HepG2 (cell line): Measurements from ENCODE around the gene CCDC126. TPM values are rescaled to one million over a fixed set of nuclear protein-coding genes. Genes with fewer than 3 reads are reported as not detected.
A peak's percentile ranks its signal among the peaks of the same experiment; 100 is the strongest.

Experiments
- ADNP ChIP-seq: sonication (generic); formaldehyde crosslinking; IDR thresholded peaks from 2 replicates; pipeline ENCODE4 v1.4.0; 2020; ENCODE audit warnings: missing genetic modification reagents
- DZIP1 ChIP-seq: sonication (generic); formaldehyde crosslinking; IDR thresholded peaks from 2 replicates; pipeline ENCODE4 v1.5.0; 2020; ENCODE audit warnings: mild to moderate bottlenecking, missing genetic modification reagents
- E2F5 ChIP-seq: sonication (generic); formaldehyde crosslinking; conservative IDR thresholded peaks from 2 replicates; pipeline ENCODE4 v1.4.0; 2020; ENCODE audit warnings: missing genetic modification reagents
- FOXC1 ChIP-seq: sonication (generic); formaldehyde crosslinking; IDR thresholded peaks from 2 replicates; pipeline ENCODE4 v1.8.0; 2022; ENCODE audit warnings: mild to moderate bottlenecking, missing genetic modification reagents, borderline replicate concordance
- HDAC2 ChIP-seq: sonication (generic); formaldehyde crosslinking; IDR thresholded peaks from 2 replicates; pipeline ENCODE4 v1.4.0; 2020; ENCODE audit warnings: missing genetic modification reagents
- POGZ ChIP-seq: sonication (generic); formaldehyde crosslinking; IDR thresholded peaks from 2 replicates; pipeline ENCODE4 v1.4.0; 2020; ENCODE audit warnings: mild to moderate bottlenecking, missing genetic modification reagents
- SALL1 ChIP-seq: sonication (generic); formaldehyde crosslinking; IDR thresholded peaks from 2 replicates; pipeline ENCODE4 v1.8.0; 2022; ENCODE audit warnings: mild to moderate bottlenecking, missing genetic modification reagents
- ZBTB40 ChIP-seq, 2 experiments: fragments of 450-650 bp in 1 of 2; sonication (generic) in 1 of 2; formaldehyde crosslinking in 1 of 2; IDR thresholded peaks; 2 replicates each; pipeline versions ENCODE4 v1.6.1 to v1.8.0; 2016 to 2022; ENCODE audit warnings: antibody characterized with exemption in 1 of 2, mild to moderate bottlenecking in 1 of 2, missing genetic modification reagents in 1 of 2
- ZNF331 ChIP-seq: sonication (generic); formaldehyde crosslinking; IDR thresholded peaks from 2 replicates; pipeline ENCODE4 v1.4.0; 2020; ENCODE audit warnings: missing genetic modification reagents
- ZNF570 ChIP-seq: sonication (generic); formaldehyde crosslinking; IDR thresholded peaks from 2 replicates; pipeline ENCODE4 v1.4.0; 2020; ENCODE audit warnings: mild to moderate bottlenecking, missing genetic modification reagents, borderline replicate concordance
- ZNF574 ChIP-seq: sonication (generic); formaldehyde crosslinking; IDR thresholded peaks from 2 replicates; pipeline ENCODE4 v1.4.0; 2020; ENCODE audit warnings: missing genetic modification reagents
- ZNF784 ChIP-seq: sonication (generic); formaldehyde crosslinking; IDR thresholded peaks from 2 replicates; pipeline ENCODE4 v1.5.1; 2020; ENCODE audit warnings: missing genetic modification reagents, mild to moderate bottlenecking, borderline replicate concordance
- ZNF83 ChIP-seq: sonication (generic); formaldehyde crosslinking; IDR thresholded peaks from 2 replicates; pipeline ENCODE4 v1.4.0; 2020; ENCODE audit warnings: missing genetic modification reagents, mild to moderate bottlenecking, borderline replicate concordance
- polyA plus RNA-seq, 8 experiments: library from polyadenylated mRNA; depleted of rRNA in 3 of 8; stranded (reverse) in 7 of 8; unstranded in 1 of 8; fragments of >200 nt; fragmentation: Illumina TruSeq in 4 of 8; extraction: Trizol in 4 of 8; gene quantifications; 2 replicates each; pipeline versions ENCODE4 v1.2.1 to v1.2.3, GENCODE V29; 2011 to 2016; ENCODE audit warnings: low read depth in 4 of 8, missing spikeins in 1 of 8, mixed read lengths in 1 of 8; ENCODE audit not compliant: insufficient read depth in 1 of 8
- total RNA-seq, 5 experiments: library from RNA; depleted of rRNA; stranded (reverse); fragments of >200 nt; fragmentation: Illumina TruSeq; extraction: Trizol; gene quantifications; 2 replicates each; pipeline ENCODE4 v1.2.3, GENCODE V29; 2016; ENCODE audit warnings: low read depth in 1 of 5

The CCDC126 gene
- total and polyA plus RNA-seq, 2 of the 13 experiments (the other 11 are each of a cell fraction or from before 2014, with no cell fraction given), result 3.5 to 9.3 TPM

GRCh38 chr7:23628370-23628769, 31.2 kb downstream of the CCDC126 start (continued):
- TF ChIP-seq ZNF784 (no peak), FOXC1 (CRISPR knock-in tag) (no peak), SALL1 (CRISPR knock-in tag) (peak; percentile 57), ZNF83 (CRISPR knock-in tag) (no peak), E2F5 (no peak), POGZ (CRISPR knock-in tag) (peak; percentile 34; the same call in 1 of the 2 replicates), HDAC2 (peak; percentile 54; the same call in 1 of the 2 replicates), ZBTB40 (IDR thresholded peaks at IDR 0.05) (no peak), ZBTB40 (CRISPR knock-in tag; IDR thresholded peaks at IDR 0.05) (no peak), ZNF331 (0 out of 2 replicates have a peak, but pooled peaks have one; percentile 10), DZIP1 (CRISPR knock-in tag) (no peak), ZNF570 (CRISPR knock-in tag) (no peak), ADNP (CRISPR knock-in tag) (no peak), ZNF574 (no peak)
